ENCODE data around the gene ITPK1. TPM values are rescaled to one million over a fixed set of nuclear protein-coding genes. Genes with fewer than 3 reads are reported as not detected.

Gene ITPK1
- total and polyA plus RNA-seq, 2 donors (not counting 3 experiments of a cell fraction or from before 2014, with no cell fraction given) = 39.6 to 51.8 TPM

DNA sequence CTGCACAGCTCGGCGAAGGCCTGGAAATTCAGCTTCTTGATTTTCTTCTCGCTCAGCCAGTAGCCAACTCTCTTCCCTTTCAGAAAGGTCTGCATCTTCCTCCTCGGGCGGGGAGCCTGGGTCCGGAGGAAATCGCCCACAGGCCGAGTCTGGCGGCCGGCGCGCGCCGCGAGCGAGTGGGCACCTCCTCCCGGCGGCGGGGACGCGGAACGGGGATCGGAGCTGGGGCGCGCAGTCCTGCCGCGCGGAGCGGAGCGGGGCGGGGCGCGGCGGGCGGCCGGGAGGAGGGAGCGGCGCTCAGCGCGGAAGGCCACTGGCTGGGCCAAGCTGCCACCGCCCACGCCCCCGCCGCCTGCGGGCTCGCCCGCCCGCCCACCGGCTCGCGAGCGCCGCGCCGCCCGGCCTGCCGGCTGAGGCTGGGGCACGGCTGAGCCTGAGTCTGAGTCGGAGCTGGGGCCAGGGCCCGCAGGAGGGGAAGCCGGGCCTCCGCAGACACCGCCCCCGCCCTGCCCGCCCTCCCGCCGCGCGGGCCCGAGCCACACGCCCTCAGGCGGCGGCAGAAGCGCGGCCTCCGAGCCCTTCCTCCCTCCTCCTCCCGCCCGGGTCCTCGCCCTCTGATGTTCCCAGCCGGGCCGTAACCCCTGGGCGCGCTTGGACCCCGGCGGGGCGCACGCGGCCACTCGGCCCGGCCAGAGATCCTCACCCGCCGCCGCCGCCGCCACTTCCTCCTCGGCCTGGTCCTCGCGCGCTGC, 480 bp downstream of the ITPK1 start:
- Histone ChIP-seq H4K20me1 (replicated peaks; ENCODE audit: control insufficient read depth, extremely low read depth, insufficient read depth, low read length) (no peaks in the 10 kb centered on the region), H3K9ac (replicated peaks; ENCODE audit: extremely low read depth, insufficient read depth, low read length) (peak overlapping the region; percentile 86), H3K79me2 (ENCODE audit: control insufficient read depth, insufficient read depth, low read length) (peaks cover 4% of the 10 kb centered on the region), H3K4me3 (replicated peaks in 1 of 3; ENCODE audit: insufficient read depth in 1 of 3, low read depth in 1 of 3, low read length in 3 of 3) (peak overlapping the region; percentile 43 to 62 (median 59)), H3K4me1 (ENCODE audit: control insufficient read depth, extremely low read depth, insufficient read depth, low read length) (peaks cover 12% of the 10 kb centered on the region), H3K9me1 (replicated peaks; ENCODE audit: control insufficient read depth, extremely low read depth, insufficient read depth, low read length) (no peaks in the 10 kb centered on the region), H3K36me3 (ENCODE audit: control insufficient read depth in 2 of 2, extremely low read depth in 1 of 2, insufficient read depth in 2 of 2, low read length in 2 of 2) (no peaks in the 10 kb centered on the region), H3K4me2 (ENCODE audit: insufficient read depth, low read length) (peak overlapping the region; percentile 9), H2AFZ (ENCODE audit: low read depth, low read length) (peak overlapping the region; percentile 81), H3K27ac (ENCODE audit: insufficient read depth, low read depth, low read length) (no peak overlapping the region), H3K27me3 (ENCODE audit: control insufficient read depth in 2 of 2, insufficient read depth in 2 of 2, low read length in 2 of 2) (no peaks in the 10 kb centered on the region), H3K9me3 (replicated peaks; ENCODE audit: control insufficient read depth, insufficient read depth, low read length) (no peaks in the 10 kb centered on the region)
- intact Hi-C loops (cut with micrococcal nuclease) = loop anchor here (1.0 to 10.0 kb wide), 6 partner anchors 65 to 777 kb away; partner anchors contain the start of genes BTBD7 and LGMN
- DNase-seq (ENCODE audit: low read depth, low spot score) = peak; percentile 83
- dilution Hi-C loops (cut with MboI; ENCODE audit: extremely low pct_ligation_motif_present, low sequenced_read_pairs) = no loop called here
- BruUV-seq (replicated peaks) = no TSS peak
- ChIA-PET CTCF (interaction anchor here (0.8 to 4.1 kb wide), 20 partner anchors 8 to 825 kb away, joined by 3 to 121 read pairs (median 6); partner anchors contain the start of genes GON7, LYSET, MOAP1 and UBR7), POLR2A (interaction anchor here (1.7 kb wide), 1 partner anchor 70 kb away, joined by 4 read pairs; the partner anchor contains the start of genes LYSET and MOAP1)
- TF ChIP-seq POLR2AphosphoS5 (IDR thresholded peaks at IDR 0.05; ENCODE audit: insufficient read depth, low read depth, low read length) (peak; percentile 18), GATA2 (IDR thresholded peaks at IDR 0.05; ENCODE audit: insufficient read depth, insufficient read length, low read depth, low read length) (no peak)
- FAIRE-seq = peak; percentile 90

DNA sequence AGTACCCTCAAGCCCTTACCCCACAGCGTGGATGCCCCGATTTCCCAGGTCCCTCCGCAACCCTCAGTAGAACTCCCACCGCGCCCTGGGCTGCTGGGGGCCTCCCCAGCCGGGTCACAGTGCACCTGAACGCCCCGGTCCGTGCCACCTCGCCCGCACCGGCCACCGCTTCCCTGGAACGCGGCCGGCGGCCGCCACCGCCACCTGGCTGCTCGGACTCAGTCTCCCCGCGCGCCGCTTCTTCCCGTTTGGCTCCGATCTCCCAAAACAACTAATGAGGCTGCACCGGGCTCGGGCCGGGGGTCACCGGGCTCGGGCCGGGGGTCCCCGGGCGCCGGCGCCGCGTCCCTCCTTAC, 1.0 kb downstream of the ITPK1 start:
- Histone ChIP-seq H3K9ac (replicated peaks; ENCODE audit: extremely low read depth, insufficient read depth, low read length) (peak overlapping the region; percentile 42), H3K4me3 (replicated peaks in 1 of 3; ENCODE audit: insufficient read depth in 1 of 3, low read depth in 1 of 3, low read length in 3 of 3) (peak overlapping the region; percentile 43 to 62 (median 59)), H4K20me1 (replicated peaks; ENCODE audit: control insufficient read depth, extremely low read depth, insufficient read depth, low read length) (no peaks in the 10 kb centered on the region), H3K27me3 (ENCODE audit: control insufficient read depth in 2 of 2, insufficient read depth in 2 of 2, low read length in 2 of 2) (no peaks in the 10 kb centered on the region), H3K36me3 (ENCODE audit: control insufficient read depth in 2 of 2, extremely low read depth in 1 of 2, insufficient read depth in 2 of 2, low read length in 2 of 2) (no peaks in the 10 kb centered on the region), H3K4me1 (ENCODE audit: control insufficient read depth, extremely low read depth, insufficient read depth, low read length) (peaks cover 12% of the 10 kb centered on the region), H3K4me2 (ENCODE audit: insufficient read depth, low read length) (peak overlapping the region; percentile 9), H3K9me1 (replicated peaks; ENCODE audit: control insufficient read depth, extremely low read depth, insufficient read depth, low read length) (no peaks in the 10 kb centered on the region), H2AFZ (ENCODE audit: low read depth, low read length) (peak overlapping the region; percentile 81), H3K79me2 (ENCODE audit: control insufficient read depth, insufficient read depth, low read length) (peaks cover 4% of the 10 kb centered on the region), H3K9me3 (replicated peaks; ENCODE audit: control insufficient read depth, insufficient read depth, low read length) (no peaks in the 10 kb centered on the region), H3K27ac (ENCODE audit: insufficient read depth, low read depth, low read length) (no peak overlapping the region)
- BruUV-seq (replicated peaks) = no TSS peak
- TF ChIP-seq, protein P1, sequence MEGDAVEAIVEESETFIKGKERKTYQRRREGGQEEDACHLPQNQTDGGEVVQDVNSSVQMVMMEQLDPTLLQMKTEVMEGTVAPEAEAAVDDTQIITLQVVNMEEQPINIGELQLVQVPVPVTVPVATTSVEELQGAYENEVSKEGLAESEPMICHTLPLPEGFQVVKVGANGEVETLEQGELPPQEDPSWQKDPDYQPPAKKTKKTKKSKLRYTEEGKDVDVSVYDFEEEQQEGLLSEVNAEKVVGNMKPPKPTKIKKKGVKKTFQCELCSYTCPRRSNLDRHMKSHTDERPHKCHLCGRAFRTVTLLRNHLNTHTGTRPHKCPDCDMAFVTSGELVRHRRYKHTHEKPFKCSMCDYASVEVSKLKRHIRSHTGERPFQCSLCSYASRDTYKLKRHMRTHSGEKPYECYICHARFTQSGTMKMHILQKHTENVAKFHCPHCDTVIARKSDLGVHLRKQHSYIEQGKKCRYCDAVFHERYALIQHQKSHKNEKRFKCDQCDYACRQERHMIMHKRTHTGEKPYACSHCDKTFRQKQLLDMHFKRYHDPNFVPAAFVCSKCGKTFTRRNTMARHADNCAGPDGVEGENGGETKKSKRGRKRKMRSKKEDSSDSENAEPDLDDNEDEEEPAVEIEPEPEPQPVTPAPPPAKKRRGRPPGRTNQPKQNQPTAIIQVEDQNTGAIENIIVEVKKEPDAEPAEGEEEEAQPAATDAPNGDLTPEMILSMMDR (IDR thresholded peaks at IDR 0.05; ENCODE audit: extremely low read depth in 1 of 2, insufficient read depth in 1 of 2, low read depth in 1 of 2, low read length in 2 of 2) = no peak
- TF ChIP-seq MYC (IDR thresholded peaks at IDR 0.05; ENCODE audit: low read depth, low read length) = no peak
- TF ChIP-seq FOS (IDR thresholded peaks at IDR 0.05; ENCODE audit: borderline replicate concordance, insufficient read depth, low read length) = no peak
- no peak for TF ChIP-seq GATA2 (IDR thresholded peaks at IDR 0.05; ENCODE audit: insufficient read depth, insufficient read length, low read depth, low read length)
- TF ChIP-seq, protein P2, sequence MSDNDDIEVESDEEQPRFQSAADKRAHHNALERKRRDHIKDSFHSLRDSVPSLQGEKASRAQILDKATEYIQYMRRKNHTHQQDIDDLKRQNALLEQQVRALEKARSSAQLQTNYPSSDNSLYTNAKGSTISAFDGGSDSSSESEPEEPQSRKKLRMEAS (IDR thresholded peaks at IDR 0.05; ENCODE audit: insufficient read depth, insufficient read length) = no peak
- TF ChIP-seq POLR2A (IDR thresholded peaks at IDR 0.05; ENCODE audit: low read depth, low read length) = no peak
- TF ChIP-seq EZH2 (IDR thresholded peaks at IDR 0.05; ENCODE audit: borderline replicate concordance, low read depth, low read length, severe bottlenecking) = no peak
- TF ChIP-seq JUN (IDR thresholded peaks at IDR 0.05; ENCODE audit: borderline replicate concordance, insufficient read depth, insufficient read length, low read depth) = no peak
- no peak for TF ChIP-seq POLR2AphosphoS5 (IDR thresholded peaks at IDR 0.05; ENCODE audit: insufficient read depth, low read depth, low read length)
- POLR2A ChIA-PET = interaction anchor here (1.7 kb wide), 1 partner anchor 70 kb away, joined by 4 read pairs; the partner anchor contains the start of genes LYSET and MOAP1
- DNase-seq (ENCODE audit: low read depth, low spot score) (no peak), FAIRE-seq (no peak)
- CTCF ChIA-PET = interaction anchor here (0.8 to 4.1 kb wide), 22 partner anchors 8 to 825 kb away, joined by 3 to 121 read pairs (median 6); partner anchors contain the start of genes GON7, LYSET, MOAP1 and UBR7
- intact Hi-C loops (cut with micrococcal nuclease) = loop anchor here (1.0 to 10.0 kb wide), 9 partner anchors 64 to 778 kb away; partner anchors contain the start of genes BTBD7, GOLGA5 and LGMN
- dilution Hi-C loops (cut with MboI; ENCODE audit: extremely low pct_ligation_motif_present, low sequenced_read_pairs) = no loop called here
